ENCODE data around the gene FOS. TPM values are rescaled to one million over a fixed set of nuclear protein-coding genes. Genes with fewer than 3 reads are reported as not detected.

Gene FOS
- total RNA-seq, 2 experiments from 2014 or later: 1,565 to 1,685 TPM

DNA sequence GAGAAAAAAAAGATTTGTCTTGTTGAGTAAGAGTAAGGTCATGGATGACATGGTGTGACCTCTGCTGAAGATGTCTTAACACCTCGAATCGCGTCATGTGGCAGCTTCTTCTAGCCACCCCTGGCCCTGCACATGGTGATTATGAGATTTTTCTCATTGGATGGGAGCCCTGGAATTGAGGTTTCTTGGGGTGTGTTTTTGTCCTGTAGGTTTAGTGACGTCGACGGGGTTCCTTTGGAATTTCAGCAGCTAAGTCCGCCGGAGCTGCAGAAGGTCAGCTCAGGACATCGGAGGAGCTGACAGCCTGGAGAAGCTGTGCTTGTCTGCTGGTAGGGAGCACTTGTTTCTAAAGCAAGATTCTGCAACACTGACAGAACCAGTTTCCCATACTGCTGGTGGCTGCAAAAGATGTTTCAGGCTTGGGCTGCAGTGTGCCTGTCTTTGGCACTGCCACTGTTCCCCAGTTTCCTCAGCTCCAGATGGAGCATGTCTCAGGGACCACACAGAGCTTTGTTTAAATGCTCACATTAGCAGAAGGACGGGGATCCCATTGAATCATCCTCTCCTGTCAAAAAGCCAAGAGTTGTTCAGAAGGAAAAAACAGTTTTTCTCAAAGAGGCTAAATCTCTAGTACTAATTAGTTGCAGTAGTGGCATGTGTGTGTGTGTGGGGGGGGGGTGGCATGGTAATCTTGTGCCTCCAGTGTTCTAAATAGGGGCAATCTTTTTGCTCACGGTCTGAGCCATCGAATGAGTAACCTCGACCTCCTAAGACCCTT, 5.2 kb upstream of the FOS start:
- Histone ChIP-seq H3K4me1 (ENCODE audit: insufficient read depth, low read length) (peaks cover 48% of the 10 kb centered on the region), H3K4me3 (ENCODE audit: low read length) (no peak overlapping the region), H3K36me3 (ENCODE audit: insufficient read depth, low read length) (no peaks in the 10 kb centered on the region), H3K9me3 (ENCODE audit: control insufficient read depth in 1 of 2, insufficient read depth in 1 of 2, low read length in 2 of 2) (no peaks in the 10 kb centered on the region), H3K27ac (ENCODE audit: low read depth in 1 of 2, low read length in 2 of 2) (no peak overlapping the region), H3K27me3 (ENCODE audit: control insufficient read depth in 1 of 2, insufficient read depth in 2 of 2, low read length in 2 of 2) (peaks cover 0 to 4% of the 10 kb centered on the region in 2 experiments)
- Mint-ChIP-seq H3K27me3 (peaks cover 37% of the 10 kb centered on the region), H3K27ac (peak overlapping the region; percentile 90), H3K4me3 (no peak overlapping the region), H3K36me3 (ENCODE audit: low read depth) (peaks cover 10% of the 10 kb centered on the region), H3K4me1 (ENCODE audit: low read depth) (peaks cover 44% of the 10 kb centered on the region), H3K9me3 (no peaks in the 10 kb centered on the region)
- ATAC-seq (ENCODE audit: poor library complexity) (no peak), DNase-seq (no peak)
- ChIA-PET POLR2A (interaction anchor here (1.1 to 2.0 kb wide), 4 partner anchors 15 to 97 kb away, joined by 3 to 5 read pairs (median 3); no protein-coding TSS in a partner anchor), CTCF (interaction anchor here (0.8 to 1.1 kb wide), 2 partner anchors 14 to 41 kb away, joined by 3 to 4 read pairs; no protein-coding TSS in a partner anchor)
- intact Hi-C loops (cut with DNase I, micrococcal nuclease): loop anchor here (1.0 to 2.0 kb wide), 2 partner anchors 13 to 14 kb away; no protein-coding TSS in a partner anchor
- TF ChIP-seq, protein P1, sequence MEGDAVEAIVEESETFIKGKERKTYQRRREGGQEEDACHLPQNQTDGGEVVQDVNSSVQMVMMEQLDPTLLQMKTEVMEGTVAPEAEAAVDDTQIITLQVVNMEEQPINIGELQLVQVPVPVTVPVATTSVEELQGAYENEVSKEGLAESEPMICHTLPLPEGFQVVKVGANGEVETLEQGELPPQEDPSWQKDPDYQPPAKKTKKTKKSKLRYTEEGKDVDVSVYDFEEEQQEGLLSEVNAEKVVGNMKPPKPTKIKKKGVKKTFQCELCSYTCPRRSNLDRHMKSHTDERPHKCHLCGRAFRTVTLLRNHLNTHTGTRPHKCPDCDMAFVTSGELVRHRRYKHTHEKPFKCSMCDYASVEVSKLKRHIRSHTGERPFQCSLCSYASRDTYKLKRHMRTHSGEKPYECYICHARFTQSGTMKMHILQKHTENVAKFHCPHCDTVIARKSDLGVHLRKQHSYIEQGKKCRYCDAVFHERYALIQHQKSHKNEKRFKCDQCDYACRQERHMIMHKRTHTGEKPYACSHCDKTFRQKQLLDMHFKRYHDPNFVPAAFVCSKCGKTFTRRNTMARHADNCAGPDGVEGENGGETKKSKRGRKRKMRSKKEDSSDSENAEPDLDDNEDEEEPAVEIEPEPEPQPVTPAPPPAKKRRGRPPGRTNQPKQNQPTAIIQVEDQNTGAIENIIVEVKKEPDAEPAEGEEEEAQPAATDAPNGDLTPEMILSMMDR (IDR thresholded peaks at IDR 0.05): no peak

DNA sequence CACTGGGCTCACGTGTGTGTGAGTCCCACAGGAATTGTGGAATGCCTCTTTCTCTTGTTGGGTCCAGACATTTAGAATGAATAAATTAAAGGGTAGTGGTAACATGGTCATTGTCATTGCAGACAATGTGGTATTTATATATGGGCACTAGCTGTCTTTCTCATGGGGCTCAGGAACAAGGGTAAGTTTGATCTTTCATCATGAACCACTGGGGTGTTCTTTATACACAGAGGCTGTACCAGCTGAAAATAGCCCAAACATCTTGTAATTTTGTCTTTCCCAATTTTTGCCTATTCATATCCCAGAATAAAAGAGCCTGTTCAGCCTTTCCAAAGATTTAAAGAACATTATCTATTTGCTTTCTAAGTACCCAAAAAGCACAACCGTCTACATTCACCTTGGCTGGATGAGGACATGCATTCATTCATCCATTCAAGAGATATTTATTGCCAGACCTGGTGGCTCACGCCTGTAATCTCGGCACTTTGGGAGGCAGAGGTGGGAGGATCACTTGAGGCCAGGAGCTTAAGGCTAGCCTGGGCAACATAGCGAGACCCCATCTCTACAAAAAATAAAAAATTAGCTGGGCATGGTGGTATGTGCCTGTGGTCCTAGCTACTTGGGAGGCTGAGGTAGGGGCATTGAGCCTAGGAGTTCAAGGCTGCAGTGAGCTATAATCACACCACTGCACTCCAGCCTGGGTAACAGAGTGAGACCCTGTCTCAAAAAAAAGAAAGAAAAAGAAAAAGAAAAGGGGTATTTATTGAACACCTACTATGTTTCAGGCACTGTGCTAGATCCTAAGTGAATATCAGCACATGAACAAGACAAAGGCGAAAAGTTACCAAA, 4.4 kb upstream of the FOS start:
- Mint-ChIP-seq H3K4me3 (peak overlapping the region; percentile 79), H3K4me1 (ENCODE audit: low read depth) (peaks cover 51% of the 10 kb centered on the region), H3K27ac (peak overlapping the region; percentile 90), H3K27me3 (peaks cover 45% of the 10 kb centered on the region), H3K9me3 (no peaks in the 10 kb centered on the region), H3K36me3 (ENCODE audit: low read depth) (peaks cover 18% of the 10 kb centered on the region)
- TF ChIP-seq, protein P1 (IDR thresholded peaks at IDR 0.05): no peak
- ChIA-PET CTCF (no interaction called here), POLR2A (interaction anchor here (0.9 to 2.0 kb wide), 5 partner anchors 15 to 99 kb away, joined by 3 to 5 read pairs (median 3); no protein-coding TSS in a partner anchor)
- DNase-seq (no peak), ATAC-seq (ENCODE audit: poor library complexity) (no peak)
- Histone ChIP-seq H3K36me3 (ENCODE audit: insufficient read depth, low read length) (peaks cover 2% of the 10 kb centered on the region), H3K27me3 (ENCODE audit: control insufficient read depth in 1 of 2, insufficient read depth in 2 of 2, low read length in 2 of 2) (peaks cover 0 to 4% of the 10 kb centered on the region in 2 experiments), H3K9me3 (ENCODE audit: control insufficient read depth in 1 of 2, insufficient read depth in 1 of 2, low read length in 2 of 2) (peaks cover 0 to 6% of the 10 kb centered on the region in 2 experiments), H3K4me3 (ENCODE audit: low read length) (no peak overlapping the region), H3K4me1 (ENCODE audit: insufficient read depth, low read length) (peaks cover 53% of the 10 kb centered on the region), H3K27ac (ENCODE audit: low read depth in 1 of 2, low read length in 2 of 2) (no peak overlapping the region)
- intact Hi-C loops (cut with DNase I, micrococcal nuclease): loop anchor here (1.0 to 2.0 kb wide), 2 partner anchors 13 to 15 kb away; no protein-coding TSS in a partner anchor

DNA sequence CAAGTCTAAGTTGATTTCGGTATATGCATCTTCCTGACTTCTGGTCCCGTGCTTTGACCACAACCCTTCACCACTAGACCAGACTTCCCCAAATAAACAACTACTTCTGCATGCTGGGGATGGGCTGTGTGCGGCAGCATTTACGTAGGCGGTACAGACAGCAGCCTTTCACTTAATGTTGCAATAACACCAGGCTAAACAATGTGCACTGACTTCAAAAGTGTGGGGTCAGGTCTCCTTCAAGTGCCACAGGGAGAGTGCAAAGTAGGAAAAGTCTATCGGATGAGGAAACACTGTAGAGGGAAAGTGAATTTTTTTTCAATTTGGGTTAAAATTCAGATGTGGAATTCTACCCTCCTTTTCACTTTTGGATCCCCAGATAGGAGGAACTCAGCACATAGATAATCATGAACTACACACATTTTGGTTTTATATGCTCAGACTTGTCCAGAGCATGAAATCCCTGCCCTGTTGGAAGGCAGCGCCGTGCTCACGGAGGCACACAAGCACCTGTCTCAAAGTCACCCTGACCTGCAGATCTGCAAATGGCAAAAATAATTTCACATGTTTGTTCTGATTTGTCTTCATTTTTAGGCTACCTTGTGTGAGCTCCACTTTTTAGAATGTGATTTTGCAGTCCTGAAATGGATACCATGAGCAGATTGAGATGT, 3.6 kb upstream of the FOS start:
- Histone ChIP-seq H3K36me3 (ENCODE audit: insufficient read depth, low read length) (peaks cover 9% of the 10 kb centered on the region), H3K4me1 (ENCODE audit: insufficient read depth, low read length) (peaks cover 61% of the 10 kb centered on the region), H3K9me3 (ENCODE audit: control insufficient read depth in 1 of 2, insufficient read depth in 1 of 2, low read length in 2 of 2) (peaks cover 0 to 6% of the 10 kb centered on the region in 2 experiments), H3K4me3 (ENCODE audit: low read length) (no peak overlapping the region), H3K27me3 (ENCODE audit: control insufficient read depth in 1 of 2, insufficient read depth in 2 of 2, low read length in 2 of 2) (peaks cover 4% of the 10 kb centered on the region in 2 experiments), H3K27ac (ENCODE audit: low read depth in 1 of 2, low read length in 2 of 2) (peak overlapping the region in 1 of 2 donors; percentile 35)
- Mint-ChIP-seq H3K36me3 (ENCODE audit: low read depth) (peaks cover 25% of the 10 kb centered on the region), H3K9me3 (no peaks in the 10 kb centered on the region), H3K4me1 (ENCODE audit: low read depth) (peaks cover 55% of the 10 kb centered on the region), H3K27me3 (peaks cover 51% of the 10 kb centered on the region), H3K4me3 (peak overlapping the region; percentile 79), H3K27ac (peak overlapping the region; percentile 90)
- ATAC-seq (ENCODE audit: poor library complexity) (peak; percentile 38), DNase-seq (peak in 11 of 14 experiments; percentile 15 to 94 (median 52))
- intact Hi-C loops (cut with DNase I, micrococcal nuclease): loop anchor here (1.0 to 2.0 kb wide), 2 partner anchors 14 to 16 kb away; no protein-coding TSS in a partner anchor
- TF ChIP-seq, protein P1 (IDR thresholded peaks at IDR 0.05): no peak
- ChIA-PET CTCF (interaction anchor here (3.1 kb wide), 1 partner anchor 43 kb away, joined by 10 read pairs; no protein-coding TSS in a partner anchor), POLR2A (interaction anchor here (0.9 to 2.0 kb wide), 3 partner anchors 16 to 99 kb away, joined by 3 to 5 read pairs (median 3); no protein-coding TSS in a partner anchor)

Measured in CD4-positive, alpha-beta T cell (primary cell).